H1 (cell line): ENCODE data around the gene CAPN2. TPM values are rescaled to one million over a fixed set of nuclear protein-coding genes. Genes with fewer than 3 reads are reported as not detected.

Source experiments
- CTCF ChIA-PET: fragments of 300-600 bp; sonication (Branson Sonifier 250); formaldehyde crosslinking; loops from one replicate; lab custom pipeline; 2021; ENCODE audit not compliant: partially characterized antibody; lab: Charles Lee
- POLR2A ChIA-PET: fragments of 300-600 bp; sonication (Branson Sonifier 250); formaldehyde crosslinking; loops from one replicate; lab custom pipeline; 2021; ENCODE audit warnings: inconsistent platforms; ENCODE audit not compliant: partially characterized antibody; lab: Charles Lee
- DNase-seq, 2 experiments: peaks; one replicate each; pipeline versions ENCODE4 v3.0.0 to v3.0.0-alpha.2; 2010 to 2022; ENCODE audit warnings: low spot score in 2 of 2, low read depth in 1 of 2, mixed read lengths in 1 of 2
- FAIRE-seq: peaks from 2 replicates; lab custom pipeline; 2011; peaks lifted over from hg19 to GRCh38; lab: Jason Lieb, UNC
- H2AFZ ChIP-seq: 2 replicates; pipeline ENCODE4 v1.8.1; 2012; ENCODE audit warnings: low read length, inconsistent platforms
- H2AK5ac ChIP-seq: 2 replicates; pipeline ENCODE4 v1.6.1; 2013; ENCODE audit warnings: low read depth, low read length
- H2BK120ac ChIP-seq: replicated peaks from 2 replicates; pipeline ENCODE3; 2013; ENCODE audit warnings: low read depth, low read length, inconsistent platforms
- H2BK12ac ChIP-seq: 2 replicates; pipeline ENCODE4 v1.6.1; 2013; ENCODE audit warnings: low read depth, low read length
- H2BK15ac ChIP-seq: 2 replicates; pipeline ENCODE4 v1.6.1; 2013; ENCODE audit warnings: low read length
- H2BK20ac ChIP-seq: 2 replicates; pipeline ENCODE4 v1.6.1; 2013; ENCODE audit warnings: low read length
- H2BK5ac ChIP-seq: 2 replicates; pipeline ENCODE4 v1.6.1; 2013; ENCODE audit warnings: low read depth, low read length
- H3K14ac ChIP-seq: 2 replicates; pipeline ENCODE4 v1.6.1; 2013; ENCODE audit warnings: inconsistent platforms; ENCODE audit not compliant: insufficient read length
- H3K18ac ChIP-seq: 2 replicates; pipeline ENCODE4 v1.6.1; 2013; ENCODE audit warnings: low read length; ENCODE audit errors: extremely low read depth
- H3K23ac ChIP-seq: 2 replicates; pipeline ENCODE4 v1.6.1; 2013; ENCODE audit warnings: inconsistent platforms; ENCODE audit not compliant: insufficient read length
- H3K23me2 ChIP-seq: 2 replicates; pipeline ENCODE4 v1.6.1; 2013; ENCODE audit warnings: low read depth, low read length
- H3K27ac ChIP-seq: 2 replicates; pipeline ENCODE4 v1.6.1; 2011; ENCODE audit warnings: low read depth, low read length, inconsistent platforms
- H3K27me3 ChIP-seq, 4 experiments: replicated peaks in 1 of 4; 1 replicate in 1 of 4; 2 replicates in 3 of 4; pipeline versions ENCODE4 v1.6.1 to v1.8.1; 2011 to 2013; ENCODE audit warnings: low read length in 3 of 4, mild to moderate bottlenecking in 3 of 4, inconsistent platforms in 2 of 4, mixed read lengths in 2 of 4, moderate library complexity in 1 of 4; ENCODE audit not compliant: control insufficient read depth in 3 of 4, insufficient read depth in 3 of 4; ENCODE audit errors: extremely low read depth in 1 of 4
- H3K36me3 ChIP-seq, 4 experiments: 2 replicates each; pipeline versions ENCODE4 v1.6.1 to v1.8.1; 2011 to 2013; ENCODE audit warnings: mild to moderate bottlenecking in 4 of 4, low read length in 3 of 4, moderate library complexity in 2 of 4, control low read depth in 1 of 4, inconsistent platforms in 1 of 4; ENCODE audit not compliant: insufficient read depth in 4 of 4, control insufficient read depth in 2 of 4
- H3K4ac ChIP-seq: replicated peaks from 2 replicates; pipeline ENCODE3; 2013; ENCODE audit warnings: low read length, low read depth, mixed read lengths, inconsistent platforms; ENCODE audit not compliant: insufficient read length
- H3K4me1 ChIP-seq, 4 experiments: replicated peaks in 1 of 4; 1 replicate in 1 of 4; 2 replicates in 3 of 4; pipeline versions ENCODE4 v1.6.1 to v1.8.1; 2011 to 2013; ENCODE audit warnings: low read length in 3 of 4, inconsistent platforms in 2 of 4, mixed read lengths in 1 of 4; ENCODE audit not compliant: insufficient read depth in 4 of 4, control insufficient read depth in 3 of 4
- H3K4me2 ChIP-seq, 2 experiments: 2 replicates each; pipeline versions ENCODE4 v1.6.1 to v1.8.1; 2011 to 2013; ENCODE audit warnings: low read depth in 2 of 2, low read length in 2 of 2, control low read depth in 1 of 2, inconsistent platforms in 1 of 2, mild to moderate bottlenecking in 1 of 2; ENCODE audit not compliant: insufficient read depth in 1 of 2
- H3K4me3 ChIP-seq, 4 experiments: fragments of 200-600, 300-600 bp in 1 of 4; sonication (generic), shearing (Covaris generic), sonication (Bioruptor Twin) in 1 of 4; 2 replicates each; pipeline versions ENCODE4 v1.5.1 to v1.8.1; 2011 to 2016; ENCODE audit warnings: low read length in 4 of 4, low read depth in 3 of 4, control low read depth in 2 of 4, inconsistent platforms in 2 of 4, mild to moderate bottlenecking in 2 of 4, mixed read lengths in 1 of 4, moderate library complexity in 1 of 4; ENCODE audit not compliant: insufficient read depth in 2 of 4; ENCODE audit errors: extremely low read depth in 1 of 4
- H3K56ac ChIP-seq: replicated peaks from 2 replicates; pipeline ENCODE3; 2013; ENCODE audit warnings: low read depth, mild to moderate bottlenecking, mixed read lengths, low read length, inconsistent platforms; ENCODE audit not compliant: insufficient read length
- H3K79me1 ChIP-seq: 2 replicates; pipeline ENCODE4 v1.6.1; 2013; ENCODE audit warnings: low read depth, low read length, control low read depth
- H3K79me2 ChIP-seq, 2 experiments: 2 replicates each; pipeline versions ENCODE4 v1.6.1 to v1.8.1; 2012 to 2013; ENCODE audit warnings: low read length in 2 of 2, mild to moderate bottlenecking in 2 of 2, inconsistent platforms in 1 of 2; ENCODE audit not compliant: insufficient read depth in 2 of 2, control insufficient read depth in 1 of 2
- H3K9ac ChIP-seq, 4 experiments: replicated peaks in 1 of 4; 1 replicate in 1 of 4; 2 replicates in 3 of 4; pipeline versions ENCODE4 v1.6.1 to v1.8.1; 2011 to 2013; ENCODE audit warnings: low read depth in 3 of 4, low read length in 3 of 4, control low read depth in 2 of 4, mild to moderate bottlenecking in 2 of 4, moderate library complexity in 2 of 4, inconsistent platforms in 1 of 4; ENCODE audit errors: extremely low read depth in 1 of 4
- H3K9me3 ChIP-seq, 2 experiments: 2 replicates each; pipeline versions ENCODE4 v1.6.1 to v1.8.1; 2012 to 2013; ENCODE audit warnings: mild to moderate bottlenecking in 2 of 2, moderate library complexity in 2 of 2, control low read depth in 1 of 2, inconsistent platforms in 1 of 2, low read depth in 1 of 2, low read length in 1 of 2, mixed read lengths in 1 of 2; ENCODE audit not compliant: insufficient read depth in 2 of 2
- H4K20me1 ChIP-seq, 2 experiments: replicated peaks in 1 of 2; 2 replicates each; pipeline versions ENCODE3 to v1.8.1; 2011 to 2013; ENCODE audit warnings: inconsistent platforms in 2 of 2, low read length in 2 of 2, mild to moderate bottlenecking in 1 of 2; ENCODE audit not compliant: insufficient read depth in 2 of 2, control insufficient read depth in 1 of 2
- H4K5ac ChIP-seq: 2 replicates; pipeline ENCODE4 v1.6.1; 2013; ENCODE audit warnings: low read length, low read depth, mixed read lengths, inconsistent platforms; ENCODE audit not compliant: insufficient read length
- H4K8ac ChIP-seq: 2 replicates; pipeline ENCODE4 v1.8.0; 2013; ENCODE audit warnings: mild to moderate bottlenecking, moderate library complexity, low read length, inconsistent platforms; ENCODE audit not compliant: insufficient read depth; ENCODE audit errors: extremely low read depth
- H4K91ac ChIP-seq: replicated peaks from 2 replicates; pipeline ENCODE3; 2013; ENCODE audit warnings: low read length, mixed read lengths, inconsistent platforms; ENCODE audit not compliant: insufficient read length
- BCL11A ChIP-seq, 2 experiments: IDR thresholded peaks; one replicate each; pipeline ENCODE4 v1.6.1; 2011; ENCODE audit warnings: low read depth in 2 of 2, low read length in 2 of 2, mild to moderate bottlenecking in 2 of 2
- RAD21 ChIP-seq, 2 experiments: IDR thresholded peaks in 1 of 2; conservative IDR thresholded peaks in 1 of 2; 2 replicates each; pipeline ENCODE4 v1.6.1; 2011; ENCODE audit warnings: low read depth in 2 of 2, low read length in 2 of 2, improper control_type of control experiment in 1 of 2, inconsistent platforms in 1 of 2, mild to moderate bottlenecking in 1 of 2, moderate library complexity in 1 of 2
- WGBS, 2 experiments: shearing (Covaris generic) in 1 of 2; methylation state at CpG; one replicate each; pipeline versions ENCODE4 v1.1.6 to v1.1.7; 2013 to 2015; ENCODE audit warnings: low lambda C conversion rate in 2 of 2, mixed read lengths in 2 of 2, inconsistent platforms in 1 of 2, low coverage in 1 of 2, missing lambda C conversion rate in 1 of 2; ENCODE audit not compliant: insufficient replicate concordance in 2 of 2, insufficient coverage in 1 of 2, insufficient read length in 1 of 2; ENCODE audit errors: extremely low coverage in 1 of 2, missing lambda C conversion rate in 1 of 2; 5-methylcytosine and 5-hydroxymethylcytosine counted together
- polyA plus RNA-seq, 7 experiments: library from polyadenylated mRNA; depleted of rRNA in 3 of 7; stranded (reverse) in 5 of 7; unstranded in 2 of 7; fragments of >200 nt in 5 of 7; fragments of 200-250 nt in 2 of 7; gene quantifications; 1 replicate in 5 of 7; 2 replicates in 1 of 7; 4 replicates in 1 of 7; pipeline versions ENCODE4 v1.2.1 to v1.2.3, GENCODE V29; 2011 to 2013; ENCODE audit warnings: missing spikeins in 2 of 7, mixed read lengths in 2 of 7
- total RNA-seq: library from RNA; stranded (reverse); fragmentation: NEBNext Ultra II Directional; extraction: Animal tissue kit (Norgen Biotek cat#: 25700); gene quantifications from 2 replicates; pipeline ENCODE4 v1.2.1, GENCODE V29; 2021
- TF ChIP-seq, protein P1 (sequence below), 3 experiments: IDR thresholded peaks; 1 replicate in 2 of 3; 2 replicates in 1 of 3; pipeline versions ENCODE4 v1.5.1 to v1.6.1; 2011; ENCODE audit warnings: low read length in 3 of 3, mild to moderate bottlenecking in 3 of 3, inconsistent platforms in 2 of 3, low read depth in 1 of 3, moderate library complexity in 1 of 3; ENCODE audit not compliant: insufficient read depth in 1 of 3; ENCODE audit errors: control extremely low read depth in 1 of 3

CAPN2 gene
- total and polyA plus RNA-seq, 2 of the 8 experiments (the other 6 are each of a cell fraction or from before 2014, with no cell fraction given): 9.2 to 10.3 TPM

DNA sequence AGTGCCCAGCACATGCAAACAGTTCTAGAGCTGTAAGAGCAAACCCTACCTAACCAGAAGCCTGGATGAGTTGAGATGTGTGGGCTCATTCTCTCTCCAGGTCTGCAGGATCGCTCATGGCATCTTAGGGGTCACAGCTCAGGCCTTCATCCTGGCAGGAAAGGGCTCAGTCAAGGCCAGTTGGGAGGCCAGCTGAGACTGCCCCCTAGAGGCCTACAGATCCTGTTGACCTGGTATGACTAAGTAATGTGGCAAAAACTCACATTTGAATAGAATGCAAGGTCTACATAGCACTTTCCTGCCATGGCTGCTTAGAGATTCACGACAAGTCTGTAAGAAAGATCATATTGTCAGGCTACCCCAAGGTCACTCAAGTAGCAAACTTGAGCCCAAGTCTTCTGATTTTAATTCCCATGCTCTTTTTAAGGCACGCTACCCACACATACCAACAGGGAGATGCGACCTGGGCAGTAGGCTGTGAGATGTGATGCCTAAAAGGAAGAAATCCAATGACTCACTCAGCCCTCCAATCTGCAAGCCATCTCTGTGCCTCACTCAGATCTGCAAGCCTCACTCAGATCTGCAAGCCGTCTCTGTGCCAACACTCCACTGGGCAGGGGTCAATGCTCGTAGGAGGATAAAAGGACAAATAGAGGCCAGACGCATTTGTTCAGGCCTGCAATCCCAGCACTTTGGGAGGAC is 41.7 kb upstream of the CAPN2 start:
- Histone ChIP-seq H3K36me3 (no peaks in the 10 kb centered on the region), H3K27ac (no peak overlapping the region), H3K56ac (no peak overlapping the region), H3K79me1 (no peaks in the 10 kb centered on the region), H2BK20ac (no peak overlapping the region), H3K4me3 (no peak overlapping the region), H3K18ac (no peak overlapping the region; the same call in 1 of the 2 replicates), H2BK120ac (no peak overlapping the region), H2BK12ac (no peak overlapping the region; the same call in 1 of the 2 replicates), H3K14ac (no peak overlapping the region), H3K9ac (no peak overlapping the region), H2AFZ (no peak overlapping the region; the same call in 1 of the 2 replicates), H2AK5ac (no peak overlapping the region), H3K23ac (no peak overlapping the region), H3K27me3 (no peaks in the 10 kb centered on the region), H3K4me2 (no peak overlapping the region), H4K5ac (no peak overlapping the region), H4K8ac (no peak overlapping the region), H3K9me3 (peaks cover 12 to 20% of the 10 kb centered on the region in 2 experiments), H3K79me2 (no peaks in the 10 kb centered on the region), H3K4me1 (no peaks in the 10 kb centered on the region; a peak in 2 of 7 replicates), H4K20me1 (no peaks in the 10 kb centered on the region), H2BK5ac (no peak overlapping the region), H2BK15ac (peak overlapping the region; percentile 76; the same call in 1 of the 2 replicates), H3K4ac (no peak overlapping the region), H3K23me2 (no peaks in the 10 kb centered on the region), H4K91ac (no peak overlapping the region)
- ChIA-PET POLR2A (interaction anchor here (0.8 to 1.2 kb wide), 2 partner anchors 9 to 13 kb away, joined by 3 read pairs; no protein-coding TSS in a partner anchor), CTCF (interaction anchor here (0.5 to 7.7 kb wide), 28 partner anchors 10 to 522 kb away, joined by 3 to 60 read pairs (median 5); no protein-coding TSS in a partner anchor)
- 71% methylated on average over 7 of the region's 7 CpGs; no CpG with 5 or more reads in 1 of the 2 experiments for WGBS, 2 experiments
- FAIRE-seq (peak; percentile 94), DNase-seq (peak; percentile 53 to 64)
- TF ChIP-seq, protein P1, sequence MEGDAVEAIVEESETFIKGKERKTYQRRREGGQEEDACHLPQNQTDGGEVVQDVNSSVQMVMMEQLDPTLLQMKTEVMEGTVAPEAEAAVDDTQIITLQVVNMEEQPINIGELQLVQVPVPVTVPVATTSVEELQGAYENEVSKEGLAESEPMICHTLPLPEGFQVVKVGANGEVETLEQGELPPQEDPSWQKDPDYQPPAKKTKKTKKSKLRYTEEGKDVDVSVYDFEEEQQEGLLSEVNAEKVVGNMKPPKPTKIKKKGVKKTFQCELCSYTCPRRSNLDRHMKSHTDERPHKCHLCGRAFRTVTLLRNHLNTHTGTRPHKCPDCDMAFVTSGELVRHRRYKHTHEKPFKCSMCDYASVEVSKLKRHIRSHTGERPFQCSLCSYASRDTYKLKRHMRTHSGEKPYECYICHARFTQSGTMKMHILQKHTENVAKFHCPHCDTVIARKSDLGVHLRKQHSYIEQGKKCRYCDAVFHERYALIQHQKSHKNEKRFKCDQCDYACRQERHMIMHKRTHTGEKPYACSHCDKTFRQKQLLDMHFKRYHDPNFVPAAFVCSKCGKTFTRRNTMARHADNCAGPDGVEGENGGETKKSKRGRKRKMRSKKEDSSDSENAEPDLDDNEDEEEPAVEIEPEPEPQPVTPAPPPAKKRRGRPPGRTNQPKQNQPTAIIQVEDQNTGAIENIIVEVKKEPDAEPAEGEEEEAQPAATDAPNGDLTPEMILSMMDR (IDR thresholded peaks at IDR 0.05; ENCODE audit: control extremely low read depth in 1 of 3, insufficient read depth in 1 of 3, low read depth in 1 of 3, low read length in 3 of 3): peak; percentile 73 to 92 (median 88)
- TF ChIP-seq BCL11A (IDR thresholded peaks at IDR 0.05; ENCODE audit: low read depth in 2 of 2, low read length in 2 of 2): no peak
- TF ChIP-seq RAD21 (IDR thresholded peaks at IDR 0.05 in 1 of 2, conservative IDR thresholded peaks at IDR 0.05 in 1 of 2; ENCODE audit: low read depth in 2 of 2, low read length in 2 of 2): peak; percentile 85 to 90
